GM10248 (cell line): Measurements from ENCODE around the gene FKBP10.

ENCODE experiments used
- CTCF ChIA-PET: fragments of 300-600 bp; sonication (Branson Sonifier 250); formaldehyde crosslinking; extraction: SDS; loops from one replicate; lab custom pipeline; 2021; ENCODE audit warnings: antibody characterized with exemption; lab: Yijun Ruan, JAX
- POLR2A ChIA-PET: fragments of 350-650 bp; sonication (Branson Sonifier 250); formaldehyde crosslinking; extraction: SDS; loops from one replicate; lab custom pipeline; 2020; ENCODE audit warnings: antibody characterized with exemption; lab: Yijun Ruan, JAX
- DNase-seq: peaks from one replicate; pipeline ENCODE4 v3.0.0; 2012; ENCODE audit errors: extremely low spot score
- CTCF ChIP-seq: IDR thresholded peaks from 2 replicates; pipeline ENCODE4 v1.5.1; 2012; ENCODE audit warnings: mild to moderate bottlenecking, low read depth; ENCODE audit errors: extremely low read depth, missing control alignments, control extremely low read depth

Gene FKBP10

GRCh38 chr17:41860254-41860931 is 47.6 kb downstream of the FKBP10 start:
- DNase-seq, result no peak
- POLR2A ChIA-PET, result no interaction called here
- no peak for TF ChIP-seq CTCF
- CTCF ChIA-PET, result interaction anchor here (1.1 to 1.8 kb wide), 4 partner anchors 10 to 70 kb away, joined by 3 to 4 read pairs (median 3); partner anchors contain the start of genes ODAD4 and P3H4

- DNase-seq, result no peak
- TF ChIP-seq CTCF, result no peak
- POLR2A ChIA-PET, result interaction anchor here (0.5 kb wide), 1 partner anchor 122 kb away, joined by 3 read pairs; no protein-coding TSS in a partner anchor
- CTCF ChIA-PET, result interaction anchor here (1.9 to 2.5 kb wide), 2 partner anchors 22 to 52 kb away, joined by 6 to 7 read pairs; partner anchors contain the start of gene P3H4
Measured at GRCh38 chr17:41863074-41863848, 50.5 kb downstream of the FKBP10 start.

- TF ChIP-seq CTCF, result no peak
- POLR2A ChIA-PET, result interaction anchor here (0.7 to 1.2 kb wide), 3 partner anchors 66 to 671 kb away, joined by 3 to 7 read pairs (median 3); partner anchors contain the start of genes NAGLU and ODAD4
- DNase-seq, result no peak
- CTCF ChIA-PET, result interaction anchor here (0.6 to 2.5 kb wide), 5 partner anchors 11 to 127 kb away, joined by 3 to 7 read pairs (median 4); partner anchors contain the start of gene P3H4
Measured at GRCh38 chr17:41864498-41864835, 51.7 kb downstream of the FKBP10 start.

GRCh38 chr17:41864836-41865595 is 52.2 kb downstream of the FKBP10 start, which contains the start of gene KLHL11:
KLHL11 (minus strand) TSS chr17:41865423; CDS start chr17:41865370, 53 bp downstream.
- TF ChIP-seq CTCF, result no peak
- CTCF ChIA-PET, result interaction anchor here (0.6 to 2.5 kb wide), 7 partner anchors 9 to 169 kb away, joined by 3 to 7 read pairs (median 3); partner anchors contain the start of gene P3H4
- POLR2A ChIA-PET, result interaction anchor here (0.6 to 1.2 kb wide), 6 partner anchors 13 to 671 kb away, joined by 3 to 7 read pairs (median 3); partner anchors contain the start of genes NAGLU and ODAD4
- peak; percentile 94 for DNase-seq

GRCh38 chr17:41865596-41865893 is 52.7 kb downstream of the FKBP10 start:
- no peak for DNase-seq

More at GRCh38 chr17:41865596-41865893, 52.7 kb downstream of the FKBP10 start:
- ChIA-PET POLR2A (interaction anchor here (0.6 to 1.2 kb wide), 4 partner anchors 13 to 574 kb away, joined by 3 to 7 read pairs (median 4); partner anchors contain the start of gene ODAD4), CTCF (interaction anchor here (0.6 to 2.5 kb wide), 6 partner anchors 8 to 170 kb away, joined by 3 to 7 read pairs (median 4); partner anchors contain the start of gene P3H4)
- no peak for TF ChIP-seq CTCF
